Brain microvascular endothelial cell (primary cell): ENCODE measurements around the gene CPN2.

Experiments
- DNase-seq: peaks from one replicate; pipeline ENCODE4 v3.0.0-alpha.2; 2020
- H3K27ac ChIP-seq: fragments of 250-450 bp; sonication (Bioruptor Pico); 2 replicates; pipeline ENCODE4 v1.5.1; 2020; ENCODE audit warnings: mild to moderate bottlenecking, moderate library complexity
- H3K27me3 ChIP-seq: fragments of 250-450 bp; sonication (Bioruptor Pico); replicated peaks from 2 replicates; pipeline ENCODE4 v1.5.1; 2020; ENCODE audit warnings: mild to moderate bottlenecking
- H3K36me3 ChIP-seq: fragments of 250-450 bp; sonication (Bioruptor Pico); replicated peaks from 2 replicates; pipeline ENCODE4 v1.5.1; 2020; ENCODE audit warnings: mild to moderate bottlenecking
- H3K4me3 ChIP-seq: 2 replicates; pipeline ENCODE4 v1.5.1; 2011; ENCODE audit warnings: low read depth, mild to moderate bottlenecking, control low read depth, low read length, moderate library complexity
- CTCF ChIP-seq: IDR thresholded peaks from 2 replicates; pipeline ENCODE4 v1.5.1; 2011; ENCODE audit warnings: low read depth, mild to moderate bottlenecking, moderate library complexity, low read length, control low read depth, inconsistent platforms; ENCODE audit errors: missing control alignments
- in situ Hi-C: cut with HindIII; loops from 2 replicates; pipeline ENCODE4 v1.10.0; 2017; ENCODE audit warnings: low sequenced_read_pairs, low pct_ligation_motif_present

CPN2 gene

DNA sequence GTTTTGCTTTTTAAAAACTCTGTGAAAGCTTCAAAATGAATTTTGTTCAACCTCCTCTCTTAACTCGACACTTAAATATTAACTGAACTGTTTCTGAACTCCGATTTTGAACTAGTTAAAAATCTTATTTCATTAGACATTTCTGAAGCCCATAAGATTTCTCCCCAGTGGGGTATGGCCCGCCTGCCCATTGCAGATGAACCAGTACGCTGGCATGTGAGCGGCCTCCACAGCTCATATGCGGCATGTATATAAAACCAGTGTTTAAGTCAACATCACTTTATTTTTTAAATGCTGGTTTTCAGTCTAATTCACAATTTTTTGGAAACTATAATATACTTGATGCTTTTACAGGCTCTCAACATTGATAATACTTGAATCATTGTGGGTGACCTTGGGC, 50.2 kb downstream of the CPN2 start:
- no peak overlapping the region for H3K27ac ChIP-seq
- DNase-seq = no peak
- no peaks in the 10 kb centered on the region for H3K36me3 ChIP-seq
- TF ChIP-seq CTCF = no peak
- in situ Hi-C loops = loop anchor here (25.0 kb wide), 1 partner anchor 539 kb away; no protein-coding TSS in a partner anchor
- H3K27me3 ChIP-seq = peaks cover 21% of the 10 kb centered on the region
- no peak overlapping the region for H3K4me3 ChIP-seq

DNA sequence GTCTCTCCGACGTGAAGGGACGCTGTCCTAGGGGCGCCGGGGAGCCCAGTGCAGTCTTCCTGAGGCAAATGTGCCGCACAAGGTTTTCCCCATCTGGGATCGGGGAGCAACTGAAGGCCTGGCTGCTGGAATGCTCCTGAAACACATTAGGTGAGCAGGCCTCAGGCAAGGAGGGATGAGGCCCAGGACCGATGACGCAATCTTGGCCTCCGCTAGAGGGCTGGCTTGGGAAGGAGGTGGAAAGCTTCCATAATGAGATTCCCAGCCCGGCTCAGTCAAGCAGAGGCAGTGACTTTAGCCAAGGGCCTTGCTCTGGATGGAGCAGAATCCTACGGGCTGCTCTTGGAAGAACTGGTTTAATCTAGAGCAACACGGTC, 50.8 kb downstream of the CPN2 start:
- Histone ChIP-seq H3K27ac (no peak overlapping the region), H3K27me3 (peaks cover 17% of the 10 kb centered on the region), H3K36me3 (no peaks in the 10 kb centered on the region), H3K4me3 (no peak overlapping the region)
- DNase-seq = no peak
- TF ChIP-seq CTCF = no peak
- in situ Hi-C loops = loop anchor here (25.0 kb wide), 1 partner anchor 538 kb away; no protein-coding TSS in a partner anchor

- Histone ChIP-seq H3K27me3 (peaks cover 15% of the 10 kb centered on the region), H3K27ac (no peak overlapping the region), H3K36me3 (no peaks in the 10 kb centered on the region), H3K4me3 (no peak overlapping the region)
- no peak for TF ChIP-seq CTCF
- in situ Hi-C loops = no loop called here
- no peak for DNase-seq
Measured at GRCh38 chr3:194298331-194299227, 52.5 kb downstream of the CPN2 start.

- Histone ChIP-seq H3K27me3 (peaks cover 7% of the 10 kb centered on the region), H3K4me3 (peak overlapping the region; percentile 47), H3K27ac (no peak overlapping the region), H3K36me3 (no peaks in the 10 kb centered on the region)
- in situ Hi-C loops = no loop called here
- no peak for TF ChIP-seq CTCF
- DNase-seq = peak; percentile 33
Measured at GRCh38 chr3:194296454-194297263, 54.5 kb downstream of the CPN2 start.

DNA sequence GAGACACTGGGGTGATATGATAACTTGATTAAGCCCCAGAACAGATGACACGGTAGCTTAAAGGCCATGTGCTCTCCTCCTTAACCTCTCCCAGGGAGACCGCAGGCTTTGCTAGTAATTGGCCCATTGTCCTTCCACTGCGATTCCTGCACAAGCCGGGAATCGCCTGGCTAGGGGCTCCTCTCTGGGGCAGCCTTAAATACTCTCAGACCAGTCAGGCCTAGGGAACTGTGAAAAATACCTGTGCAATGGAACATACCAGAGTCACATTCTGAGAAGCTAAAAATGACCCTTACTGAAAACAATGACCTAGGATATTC, 56.3 kb downstream of the CPN2 start:
- TF ChIP-seq CTCF = no peak

More for the DNA sequence above, 56.3 kb downstream of the CPN2 start:
- in situ Hi-C loops = no loop called here
- Histone ChIP-seq H3K36me3 (no peaks in the 10 kb centered on the region), H3K4me3 (no peak overlapping the region), H3K27ac (no peak overlapping the region), H3K27me3 (peaks cover 11% of the 10 kb centered on the region)
- no peak for DNase-seq
